GM12878 (cell line): ENCODE data around the gene DSE. TPM values are rescaled to one million over a fixed set of nuclear protein-coding genes. Genes with fewer than 3 reads are reported as not detected.

Experiments
- ATAC-seq: fragments of 200-7000 bp; cut with Tn5 transposase; 3 replicates; pipeline ENCODE4 v1.9.1; 2020; ENCODE audit warnings: mild to moderate bottlenecking, moderate library complexity
- BruUV-seq: library from RNA; stranded (reverse); fragments of 400-500 nt; replicated peaks from 2 replicates; lab custom pipeline; 2021; lab: Mats Ljungman, UMichigan
- CTCF ChIA-PET: fragments of 300-600 bp; sonication (Branson Sonifier 250); formaldehyde crosslinking; extraction: SDS; loops from one replicate; lab custom pipeline; 2021; ENCODE audit warnings: inconsistent platforms; lab: Yijun Ruan, JAX
- POLR2A ChIA-PET: fragments of 350-600 bp; formaldehyde crosslinking; extraction: SDS; loops from one replicate; lab custom pipeline; 2021; ENCODE audit warnings: inconsistent platforms; lab: Charles Lee
- RAD21 ChIA-PET: fragments of 300-600 bp; sonication (Branson Sonifier 250); formaldehyde crosslinking; loops from one replicate; lab custom pipeline; 2023; ENCODE audit warnings: antibody characterized with exemption; ENCODE audit not compliant: unreplicated experiment; lab: Charles Lee
- SMC1A ChIA-PET: fragments of 300-600 bp; sonication (Branson Sonifier 250); formaldehyde crosslinking; loops from one replicate; lab custom pipeline; 2023; ENCODE audit not compliant: unreplicated experiment, uncharacterized antibody; lab: Charles Lee
- DNase-seq: peaks from one replicate; pipeline ENCODE4 v3.0.0-alpha.2; 2011; ENCODE audit warnings: low read depth, low spot score
- FAIRE-seq: peaks from 3 replicates; lab custom pipeline; 2011; peaks lifted over from hg19 to GRCh38; lab: Jason Lieb, UNC
- H2AFZ ChIP-seq: 2 replicates; pipeline ENCODE4 v1.6.0; 2011; ENCODE audit warnings: low read depth, low read length, control low read depth; ENCODE audit not compliant: control insufficient read depth
- H3K27ac ChIP-seq: 2 replicates; pipeline ENCODE4 v1.5.1; 2011; ENCODE audit warnings: control low read depth; ENCODE audit not compliant: control insufficient read depth, insufficient read depth
- H3K27me3 ChIP-seq, 2 experiments: replicated peaks in 1 of 2; 2 replicates each; pipeline versions ENCODE4 v1.6.0 to v1.6.1; 2011; ENCODE audit warnings: low read length in 1 of 2; ENCODE audit not compliant: control insufficient read depth in 2 of 2, insufficient read depth in 2 of 2
- H3K36me3 ChIP-seq, 2 experiments: 2 replicates each; pipeline ENCODE4 v1.5.1; 2011; ENCODE audit warnings: low read length in 1 of 2; ENCODE audit not compliant: control insufficient read depth in 2 of 2, insufficient read depth in 2 of 2
- H3K4me1 ChIP-seq: 2 replicates; pipeline ENCODE4 v1.6.1; 2011; ENCODE audit warnings: mild to moderate bottlenecking, low read length, moderate library complexity, mixed read lengths; ENCODE audit not compliant: control insufficient read depth, insufficient read depth
- H3K4me2 ChIP-seq: 2 replicates; pipeline ENCODE4 v1.6.0; 2011; ENCODE audit warnings: control low read depth; ENCODE audit not compliant: control insufficient read depth, insufficient read depth
- H3K4me3 ChIP-seq: fragments of 200-600 bp; sonication (generic); 2 replicates; pipeline ENCODE4 v1.5.1; 2016
- H3K79me2 ChIP-seq: 2 replicates; pipeline ENCODE4 v1.6.0; 2011; ENCODE audit warnings: low read length; ENCODE audit not compliant: control insufficient read depth, insufficient read depth
- H3K9ac ChIP-seq: 2 replicates; pipeline ENCODE4 v1.8.0; 2011; ENCODE audit warnings: low read length, control low read depth, mixed read lengths; ENCODE audit not compliant: control insufficient read depth, insufficient read depth
- H3K9me3 ChIP-seq: replicated peaks from 3 replicates; pipeline ENCODE4 v1.5.1; 2011; ENCODE audit warnings: mild to moderate bottlenecking, low read length; ENCODE audit not compliant: control insufficient read depth, insufficient read depth
- H4K20me1 ChIP-seq: 2 replicates; pipeline ENCODE4 v1.6.0; 2011; ENCODE audit not compliant: control insufficient read depth, insufficient read depth
- E2F4 ChIP-seq: IDR thresholded peaks from 2 replicates; pipeline ENCODE4 v1.6.1; 2012; ENCODE audit warnings: low read depth, low read length, improper control_type of control experiment
- EZH2 ChIP-seq: IDR thresholded peaks from 2 replicates; pipeline ENCODE4 v1.6.1; 2012; ENCODE audit warnings: low read depth, mild to moderate bottlenecking, control low read depth, inconsistent platforms, low read length, borderline replicate concordance; ENCODE audit not compliant: control insufficient read depth
- IKZF2 ChIP-seq, 2 experiments: fragments of 450-650 bp; IDR thresholded peaks; 2 replicates each; pipeline ENCODE4 v1.6.1; 2017; ENCODE audit warnings: mild to moderate bottlenecking in 2 of 2, moderate library complexity in 2 of 2
- POLR2AphosphoS2 ChIP-seq: IDR thresholded peaks from 2 replicates; pipeline ENCODE4 v1.6.1; 2011; ENCODE audit warnings: low read depth, mild to moderate bottlenecking, low read length, improper control_type of control experiment, moderate library complexity
- POU2F2 ChIP-seq: IDR thresholded peaks from 3 replicates; pipeline ENCODE4 v1.6.1; 2011; ENCODE audit warnings: low read depth, mild to moderate bottlenecking, low read length, borderline replicate concordance
- SMAD5 ChIP-seq: IDR thresholded peaks from 2 replicates; pipeline ENCODE4 v1.6.1; 2016; ENCODE audit warnings: antibody characterized with exemption, low read depth
- SP1 ChIP-seq: IDR thresholded peaks from one replicate; pipeline ENCODE4 v1.6.1; 2011; ENCODE audit warnings: low read depth, low read length
- SRF ChIP-seq, 2 experiments: IDR thresholded peaks; 2 replicates each; pipeline ENCODE4 v1.6.1; 2011; ENCODE audit warnings: low read depth in 2 of 2, low read length in 2 of 2, mild to moderate bottlenecking in 1 of 2, moderate library complexity in 1 of 2
- in situ Hi-C: fragments of 300-500 bp; cut with MboI; formaldehyde crosslinking; loops from 9 replicates; pipeline ENCODE4 v1.14.3; 2018; ENCODE audit warnings: mixed read lengths
- intact Hi-C: fragments of 100-400 bp; cut with micrococcal nuclease; formaldehyde crosslinking; loops from one replicate; pipeline ENCODE4 v1.14.2; 2022; ENCODE audit not compliant: unreplicated experiment
- polyA plus RNA-seq, 11 experiments: library from polyadenylated mRNA; depleted of rRNA in 4 of 11; unstranded in 6 of 11; stranded (reverse) in 5 of 11; fragments of >200 nt; fragmentation: Nextera tagmentation in 4 of 11; fragmentation: Illumina TruSeq in 1 of 11; extraction: Ambion mirVana in 4 of 11; extraction: Trizol in 1 of 11; gene quantifications; 1 replicate in 1 of 11; 2 replicates in 10 of 11; pipeline versions ENCODE4 v1.2.1 to v1.2.3, GENCODE V29; 2011 to 2016; ENCODE audit warnings: inconsistent platforms in 2 of 11, missing spikeins in 2 of 11, low read depth in 1 of 11
- total RNA-seq, 4 experiments: library from RNA; depleted of rRNA in 3 of 4; stranded (reverse); fragments of >200 nt in 3 of 4; fragmentation: Illumina TruSeq in 1 of 4; extraction: Trizol in 1 of 4; gene quantifications; 2 replicates each; pipeline versions ENCODE4 v1.2.1 to v1.2.3, GENCODE V29; 2013 to 2021
- TF ChIP-seq, protein P1 (sequence below): fragments of 450-650 bp; IDR thresholded peaks from 2 replicates; pipeline ENCODE4 v1.6.1; 2017; ENCODE audit warnings: mild to moderate bottlenecking, moderate library complexity
- TF ChIP-seq, protein P2 (sequence below): fragments of 450-650 bp; formaldehyde crosslinking; IDR thresholded peaks from 2 replicates; pipeline ENCODE4 v1.4.0; 2020; ENCODE audit warnings: mild to moderate bottlenecking, moderate library complexity

The DSE gene
- total and polyA plus RNA-seq, 10 of the 15 experiments (the other 5 are each of a cell fraction or from before 2014, with no cell fraction given), result 12.6 to 76.4 (median 43.0) TPM

GRCh38 chr6:116430860-116431259 is 60.1 kb downstream of the DSE start (continued):
- TF ChIP-seq, protein P1, sequence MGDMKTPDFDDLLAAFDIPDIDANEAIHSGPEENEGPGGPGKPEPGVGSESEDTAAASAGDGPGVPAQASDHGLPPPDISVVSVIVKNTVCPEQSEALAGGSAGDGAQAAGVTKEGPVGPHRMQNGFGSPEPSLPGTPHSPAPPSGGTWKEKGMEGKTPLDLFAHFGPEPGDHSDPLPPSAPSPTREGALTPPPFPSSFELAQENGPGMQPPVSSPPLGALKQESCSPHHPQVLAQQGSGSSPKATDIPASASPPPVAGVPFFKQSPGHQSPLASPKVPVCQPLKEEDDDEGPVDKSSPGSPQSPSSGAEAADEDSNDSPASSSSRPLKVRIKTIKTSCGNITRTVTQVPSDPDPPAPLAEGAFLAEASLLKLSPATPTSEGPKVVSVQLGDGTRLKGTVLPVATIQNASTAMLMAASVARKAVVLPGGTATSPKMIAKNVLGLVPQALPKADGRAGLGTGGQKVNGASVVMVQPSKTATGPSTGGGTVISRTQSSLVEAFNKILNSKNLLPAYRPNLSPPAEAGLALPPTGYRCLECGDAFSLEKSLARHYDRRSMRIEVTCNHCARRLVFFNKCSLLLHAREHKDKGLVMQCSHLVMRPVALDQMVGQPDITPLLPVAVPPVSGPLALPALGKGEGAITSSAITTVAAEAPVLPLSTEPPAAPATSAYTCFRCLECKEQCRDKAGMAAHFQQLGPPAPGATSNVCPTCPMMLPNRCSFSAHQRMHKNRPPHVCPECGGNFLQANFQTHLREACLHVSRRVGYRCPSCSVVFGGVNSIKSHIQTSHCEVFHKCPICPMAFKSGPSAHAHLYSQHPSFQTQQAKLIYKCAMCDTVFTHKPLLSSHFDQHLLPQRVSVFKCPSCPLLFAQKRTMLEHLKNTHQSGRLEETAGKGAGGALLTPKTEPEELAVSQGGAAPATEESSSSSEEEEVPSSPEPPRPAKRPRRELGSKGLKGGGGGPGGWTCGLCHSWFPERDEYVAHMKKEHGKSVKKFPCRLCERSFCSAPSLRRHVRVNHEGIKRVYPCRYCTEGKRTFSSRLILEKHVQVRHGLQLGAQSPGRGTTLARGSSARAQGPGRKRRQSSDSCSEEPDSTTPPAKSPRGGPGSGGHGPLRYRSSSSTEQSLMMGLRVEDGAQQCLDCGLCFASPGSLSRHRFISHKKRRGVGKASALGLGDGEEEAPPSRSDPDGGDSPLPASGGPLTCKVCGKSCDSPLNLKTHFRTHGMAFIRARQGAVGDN, result no peak
- TF ChIP-seq IKZF2 (IDR thresholded peaks at IDR 0.05), result no peak
- TF ChIP-seq, all 136 proteins: peak for 0

GRCh38 chr6:116431964-116432595 is 61.3 kb downstream of the DSE start:
- Histone ChIP-seq H3K9me3 (no peaks in the 10 kb centered on the region), H2AFZ (no peak overlapping the region), H3K27ac (no peak overlapping the region), H3K4me2 (no peak overlapping the region), H3K27me3 (no peaks in the 10 kb centered on the region), H3K4me3 (no peak overlapping the region), H3K9ac (no peak overlapping the region), H3K4me1 (no peaks in the 10 kb centered on the region), H4K20me1 (no peaks in the 10 kb centered on the region), H3K36me3 (peaks cover 1 to 10% of the 10 kb centered on the region in 2 experiments; a peak in 2 of 4 replicates), H3K79me2 (no peaks in the 10 kb centered on the region)
- in situ Hi-C loops (no loop called here), intact Hi-C loops (no loop called here)
- FAIRE-seq, result no peak
- POLR2A ChIA-PET, result no interaction called here
- BruUV-seq, result no TSS peak
- CTCF ChIA-PET, result interaction anchor here (0.7 to 1.4 kb wide), 7 partner anchors 9 to 214 kb away, joined by 3 to 5 read pairs (median 3); no protein-coding TSS in a partner anchor
- no peak for DNase-seq
- ATAC-seq, result no peak
- RAD21 ChIA-PET, result interaction anchor here (1.2 kb wide), 1 partner anchor 11 kb away, joined by 3 read pairs; no protein-coding TSS in a partner anchor
- SMC1A ChIA-PET, result interaction anchor here (0.6 to 4.1 kb wide), 7 partner anchors 13 to 144 kb away, joined by 3 to 12 read pairs (median 4); no protein-coding TSS in a partner anchor
- TF ChIP-seq SRF (IDR thresholded peaks at IDR 0.05; ENCODE audit: low read depth in 2 of 2, low read length in 2 of 2), result no peak
- TF ChIP-seq POLR2AphosphoS2, result no peak
- TF ChIP-seq SP1, result no peak
- TF ChIP-seq, protein P2, sequence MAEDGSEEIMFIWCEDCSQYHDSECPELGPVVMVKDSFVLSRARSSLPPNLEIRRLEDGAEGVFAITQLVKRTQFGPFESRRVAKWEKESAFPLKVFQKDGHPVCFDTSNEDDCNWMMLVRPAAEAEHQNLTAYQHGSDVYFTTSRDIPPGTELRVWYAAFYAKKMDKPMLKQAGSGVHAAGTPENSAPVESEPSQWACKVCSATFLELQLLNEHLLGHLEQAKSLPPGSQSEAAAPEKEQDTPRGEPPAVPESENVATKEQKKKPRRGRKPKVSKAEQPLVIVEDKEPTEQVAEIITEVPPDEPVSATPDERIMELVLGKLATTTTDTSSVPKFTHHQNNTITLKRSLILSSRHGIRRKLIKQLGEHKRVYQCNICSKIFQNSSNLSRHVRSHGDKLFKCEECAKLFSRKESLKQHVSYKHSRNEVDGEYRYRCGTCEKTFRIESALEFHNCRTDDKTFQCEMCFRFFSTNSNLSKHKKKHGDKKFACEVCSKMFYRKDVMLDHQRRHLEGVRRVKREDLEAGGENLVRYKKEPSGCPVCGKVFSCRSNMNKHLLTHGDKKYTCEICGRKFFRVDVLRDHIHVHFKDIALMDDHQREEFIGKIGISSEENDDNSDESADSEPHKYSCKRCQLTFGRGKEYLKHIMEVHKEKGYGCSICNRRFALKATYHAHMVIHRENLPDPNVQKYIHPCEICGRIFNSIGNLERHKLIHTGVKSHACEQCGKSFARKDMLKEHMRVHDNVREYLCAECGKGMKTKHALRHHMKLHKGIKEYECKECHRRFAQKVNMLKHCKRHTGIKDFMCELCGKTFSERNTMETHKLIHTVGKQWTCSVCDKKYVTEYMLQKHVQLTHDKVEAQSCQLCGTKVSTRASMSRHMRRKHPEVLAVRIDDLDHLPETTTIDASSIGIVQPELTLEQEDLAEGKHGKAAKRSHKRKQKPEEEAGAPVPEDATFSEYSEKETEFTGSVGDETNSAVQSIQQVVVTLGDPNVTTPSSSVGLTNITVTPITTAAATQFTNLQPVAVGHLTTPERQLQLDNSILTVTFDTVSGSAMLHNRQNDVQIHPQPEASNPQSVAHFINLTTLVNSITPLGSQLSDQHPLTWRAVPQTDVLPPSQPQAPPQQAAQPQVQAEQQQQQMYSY (CRISPR knock-in tag), result no peak
- no peak for TF ChIP-seq EZH2
- TF ChIP-seq E2F4, result no peak
- TF ChIP-seq POU2F2, result no peak
- TF ChIP-seq SMAD5, result no peak
